UCSD-AML1 (cell line): ENCODE data around the gene IFNA8.
"Not testable (repeated sequence)": the region's sequence is repeated elsewhere in the genome, so short reads cannot be mapped to it uniquely, and the experiment has no call there.

Experiments used
- DNase-seq: peaks from one replicate; lab custom pipeline; 2025; ENCODE audit not compliant: unreplicated experiment; lab: John Stamatoyannopoulos, UW

Gene IFNA8

GRCh38 chr9:21408817-21409216 is at the start of gene IFNA8:
Gene IFNA8, plus strand, starts transcription at chr9:21409117. Its CDS starts 60 bp downstream, at chr9:21409177.
- no peak for DNase-seq

GRCh38 chr9:21362287-21362686 is 46.6 kb upstream of the IFNA8 start:
- no peak for DNase-seq

- not testable (repeated sequence) for DNase-seq
Observed at GRCh38 chr9:21367169-21367568, 41.7 kb upstream of the IFNA8 start.

GRCh38 chr9:21367957-21368356 is 41.0 kb upstream of the IFNA8 start, which contains the start of gene IFNA13:
Gene IFNA13, minus strand, starts transcription at chr9:21368057. Its CDS starts 47 bp downstream, at chr9:21368010.
- DNase-seq: no peak

- not testable (repeated sequence) for DNase-seq
Observed at GRCh38 chr9:21371467-21371866, 37.5 kb upstream of the IFNA8 start.

- no peak for DNase-seq
Observed at GRCh38 chr9:21381448-21382339, 27.2 kb upstream of the IFNA8 start.

- DNase-seq: no peak
Observed at GRCh38 chr9:21383627-21384026, 25.3 kb upstream of the IFNA8 start.

- no peak for DNase-seq
Observed at GRCh38 chr9:21385131-21385670, 23.7 kb upstream of the IFNA8 start, which contains the start of gene IFNA2. Gene IFNA2, minus strand, starts transcription at chr9:21385398. Its CDS starts 69 bp downstream, at chr9:21385329.

- DNase-seq: peak; percentile 15
Observed at GRCh38 chr9:21392270-21392669, 16.6 kb upstream of the IFNA8 start.

- DNase-seq: peak; percentile 48
Observed at GRCh38 chr9:21395778-21396717, 12.9 kb upstream of the IFNA8 start.

- DNase-seq: no peak
Observed at GRCh38 chr9:21398955-21399489, 9.9 kb upstream of the IFNA8 start.

- DNase-seq: no peak
Observed at GRCh38 chr9:21399956-21400355, 9.0 kb upstream of the IFNA8 start.

- no peak for DNase-seq
Observed at GRCh38 chr9:21402386-21403251, 6.3 kb upstream of the IFNA8 start.

GRCh38 chr9:21404146-21404545 is 4.8 kb upstream of the IFNA8 start:
- DNase-seq: no peak

GRCh38 chr9:21412107-21412506 is 3.2 kb downstream of the IFNA8 start:
- no peak for DNase-seq

- no peak for DNase-seq
Observed at GRCh38 chr9:21413151-21413550, 4.2 kb downstream of the IFNA8 start.

- peak; percentile 25 for DNase-seq
Observed at GRCh38 chr9:21413624-21414023, 4.7 kb downstream of the IFNA8 start.

GRCh38 chr9:21414220-21414940 is 5.5 kb downstream of the IFNA8 start:
- no peak for DNase-seq
